Activated naive CD8-positive, alpha-beta T cell treated with anti-CD3 and anti-CD28 coated beads, Interleukin-2, amount 50 U/mL, for 16 hours (primary cell): ENCODE results near the gene ENGASE.
"Not testable (repeated sequence)": the region's sequence is repeated elsewhere in the genome, so short reads cannot be mapped to it uniquely, and the experiment has no call there.

ENCODE experiments used
- DNase-seq: peaks from one replicate; pipeline ENCODE4 v3.0.0-alpha.2; 2020; ENCODE audit warnings: low read depth, low spot score

Gene ENGASE

GRCh38 chr17:79074649-79075445, at the start of gene ENGASE:
Gene ENGASE (plus strand): TSS chr17:79074824. CDS start chr17:79074945, 121 bp downstream.
- peak; percentile 82 for DNase-seq

GRCh38 chr17:79024901-79025737, 49.5 kb upstream of the ENGASE start:
- no peak for DNase-seq

GRCh38 chr17:79026376-79027273, 48.0 kb upstream of the ENGASE start:
- no peak for DNase-seq

- DNase-seq, result no peak
Observed at GRCh38 chr17:79027274-79027924, 47.2 kb upstream of the ENGASE start.

GRCh38 chr17:79027925-79028491, 46.6 kb upstream of the ENGASE start:
- no peak for DNase-seq

GRCh38 chr17:79028496-79029326, 45.9 kb upstream of the ENGASE start:
- DNase-seq, result no peak

- DNase-seq, result no peak
Observed at GRCh38 chr17:79029327-79030009, 45.2 kb upstream of the ENGASE start.

GRCh38 chr17:79030636-79031035, 44.0 kb upstream of the ENGASE start:
- DNase-seq, result not testable (repeated sequence)

- DNase-seq, result no peak
Observed at GRCh38 chr17:79031996-79032875, 42.4 kb upstream of the ENGASE start.

- no peak for DNase-seq
Observed at GRCh38 chr17:79033046-79033616, 41.5 kb upstream of the ENGASE start.

GRCh38 chr17:79033741-79034501, 40.7 kb upstream of the ENGASE start:
- DNase-seq, result no peak

GRCh38 chr17:79034931-79035485, 39.6 kb upstream of the ENGASE start:
- no peak for DNase-seq

GRCh38 chr17:79035686-79036085, 38.9 kb upstream of the ENGASE start:
- no peak for DNase-seq

GRCh38 chr17:79036181-79036580, 38.4 kb upstream of the ENGASE start:
- DNase-seq, result no peak

- DNase-seq, result no peak
Observed at GRCh38 chr17:79036596-79036995, 38.0 kb upstream of the ENGASE start.

GRCh38 chr17:79038545-79039135, 36.0 kb upstream of the ENGASE start:
- no peak for DNase-seq
